HG03575 (cell line): Measurements from ENCODE around the gene MVP.
"Not testable (repeated sequence)": the region's sequence is repeated elsewhere in the genome, so short reads cannot be mapped to it uniquely, and the experiment has no call there.

Source experiments
- ATAC-seq: cut with Tn5 transposase; IDR thresholded peaks from one replicate; pipeline ENCODE4 v1.9.1; 2021; ENCODE audit not compliant: unreplicated experiment, insufficient number of reproducible peaks, low FRiP score; ENCODE audit errors: extremely low read depth

Gene MVP

DNA sequence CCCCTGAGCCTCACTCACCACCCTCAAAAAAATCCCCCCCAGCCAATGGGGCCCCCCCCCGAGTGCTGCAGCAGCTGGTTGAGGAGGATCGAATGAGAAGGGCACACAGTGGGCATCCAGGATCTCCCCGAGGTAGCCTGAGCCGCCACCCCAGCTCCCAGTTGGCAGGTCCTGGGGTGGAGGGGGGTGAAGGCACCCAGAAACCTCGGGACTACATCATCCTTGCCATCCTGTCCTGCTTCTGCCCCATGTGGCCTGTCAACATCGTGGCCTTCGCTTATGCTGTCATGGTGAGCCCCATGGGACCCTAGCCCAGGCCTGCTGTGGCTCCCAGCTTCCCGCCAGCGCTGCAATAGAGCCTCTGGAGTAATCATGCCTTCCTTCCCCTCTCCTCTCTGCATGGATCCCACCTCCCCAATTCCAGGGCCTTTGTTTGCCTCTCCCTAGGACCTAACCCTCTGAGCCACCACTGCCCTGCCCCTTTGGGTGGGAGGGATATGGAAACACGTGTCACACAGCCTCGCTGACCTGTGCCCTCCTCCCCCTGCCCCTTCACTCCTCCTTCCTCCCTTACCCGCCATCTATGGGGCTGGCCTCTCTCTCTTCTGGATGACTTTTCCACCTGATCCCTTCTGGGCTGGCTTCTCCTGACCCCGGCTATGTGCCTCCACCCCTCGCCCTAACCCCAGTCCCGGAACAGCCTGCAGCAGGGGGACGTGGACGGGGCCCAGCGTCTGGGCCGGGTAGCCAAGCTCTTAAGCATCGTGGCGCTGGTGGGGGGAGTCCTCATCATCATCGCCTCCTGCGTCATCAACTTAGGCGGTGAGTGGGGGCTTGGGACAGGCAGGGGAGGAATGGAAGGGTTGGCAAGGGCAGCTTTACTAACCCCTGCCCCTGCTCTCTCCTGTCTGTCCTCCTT is 6.4 kb upstream of the MVP start:
- no peak for ATAC-seq

DNA sequence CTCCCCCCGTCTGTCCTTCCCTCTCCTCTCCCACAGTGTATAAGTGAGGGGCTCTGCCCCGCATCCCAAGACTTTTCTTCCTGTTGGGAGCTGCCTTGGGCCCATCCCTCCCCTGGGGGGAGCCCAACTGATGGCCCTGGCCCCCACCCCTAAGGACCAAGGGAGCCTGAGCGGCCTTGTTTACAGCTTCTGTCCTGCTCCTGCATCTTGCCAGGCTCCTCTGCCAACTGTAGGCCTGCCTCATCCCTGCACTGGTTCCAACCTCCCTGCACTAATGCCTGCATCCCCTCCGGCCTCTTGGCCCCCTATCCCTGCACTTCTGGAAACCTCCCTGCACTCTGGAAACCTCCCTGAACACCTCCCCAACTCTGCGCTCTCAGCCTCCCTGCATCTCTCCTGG is 5.7 kb upstream of the MVP start:
- no peak for ATAC-seq

DNA sequence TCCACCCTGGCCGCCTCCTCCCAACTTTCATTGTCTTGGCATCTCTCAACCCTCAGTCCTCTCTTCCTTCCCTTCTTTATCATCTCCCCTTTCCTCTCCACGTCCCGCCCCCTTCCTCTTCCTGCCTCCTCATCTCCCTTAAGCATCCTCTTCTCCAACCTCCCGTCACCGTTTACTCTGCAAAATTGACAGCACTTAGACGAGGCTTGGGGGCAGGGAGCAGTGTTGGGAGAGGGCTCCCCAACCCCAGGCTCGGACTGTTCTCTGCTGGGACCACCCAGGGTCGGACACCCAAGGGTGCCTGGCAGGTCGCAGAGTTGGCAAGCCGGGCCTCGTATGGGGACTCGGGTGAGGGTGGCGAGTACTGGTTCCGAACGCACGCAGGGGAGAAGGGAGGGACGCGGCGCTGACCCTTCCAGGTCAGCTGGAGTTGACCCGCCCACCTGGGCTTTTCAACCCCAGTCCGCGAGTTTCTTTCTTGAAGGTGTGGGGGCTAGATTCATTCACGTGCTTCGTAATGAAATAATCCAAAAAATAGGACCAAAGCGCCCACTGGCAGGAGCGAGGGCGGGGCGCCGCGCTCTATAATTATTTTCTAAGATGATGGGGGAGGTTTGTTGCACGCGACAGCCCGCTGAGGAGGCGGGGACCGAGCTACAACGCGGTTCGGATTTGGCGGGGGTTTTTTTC is 5.1 kb upstream of the MVP start:
- no peak for ATAC-seq

DNA sequence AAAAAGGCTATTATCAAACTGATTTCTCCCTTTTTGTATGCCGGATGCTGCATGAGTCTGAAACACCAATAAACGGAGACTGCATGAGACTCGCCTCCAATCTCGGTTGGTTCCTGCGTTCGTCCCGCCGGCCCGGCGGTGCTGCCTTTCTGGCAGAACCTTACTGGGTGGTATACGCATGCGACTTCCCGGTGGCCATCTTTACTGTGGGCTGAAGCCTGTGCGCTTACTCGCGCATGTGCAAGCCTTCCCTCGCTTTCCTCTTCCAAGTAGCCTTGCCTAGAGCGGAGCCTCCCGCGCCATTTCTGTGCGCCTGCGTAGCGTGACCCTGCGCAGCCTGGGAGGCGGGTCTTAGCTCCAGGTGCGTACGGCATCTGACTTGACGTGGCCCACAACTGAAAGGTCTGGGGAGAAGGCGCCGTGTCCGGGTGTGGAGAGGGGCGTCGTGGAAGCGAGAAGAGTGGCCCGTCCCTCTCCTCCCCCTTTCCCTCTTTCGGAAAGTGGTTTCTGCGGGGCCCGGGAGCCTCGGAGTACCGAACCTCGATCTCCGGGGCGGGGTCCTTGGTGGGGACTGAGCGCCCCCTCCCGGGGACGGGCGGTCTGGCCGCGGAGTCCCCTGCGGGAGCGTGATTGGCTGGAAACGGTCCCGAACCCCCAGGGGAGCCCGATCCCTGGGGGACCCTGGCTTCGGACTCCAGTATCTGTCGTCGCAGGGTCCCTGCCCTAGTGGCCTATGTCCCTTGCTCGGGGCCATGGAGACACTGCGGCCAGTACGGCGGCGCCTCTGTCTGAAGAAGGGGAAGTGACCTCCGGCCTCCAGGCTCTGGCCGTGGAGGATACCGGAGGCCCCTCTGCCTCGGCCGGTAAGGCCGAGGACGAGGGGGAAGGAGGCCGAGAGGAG is 4.2 kb upstream of the MVP start, which contains the start of gene PAGR1:
PAGR1 (plus strand) TSS at position 360 of the 901 bp plus-strand sequence; CDS start at position 734, 374 bp downstream.
- ATAC-seq, result peak; percentile 27

DNA sequence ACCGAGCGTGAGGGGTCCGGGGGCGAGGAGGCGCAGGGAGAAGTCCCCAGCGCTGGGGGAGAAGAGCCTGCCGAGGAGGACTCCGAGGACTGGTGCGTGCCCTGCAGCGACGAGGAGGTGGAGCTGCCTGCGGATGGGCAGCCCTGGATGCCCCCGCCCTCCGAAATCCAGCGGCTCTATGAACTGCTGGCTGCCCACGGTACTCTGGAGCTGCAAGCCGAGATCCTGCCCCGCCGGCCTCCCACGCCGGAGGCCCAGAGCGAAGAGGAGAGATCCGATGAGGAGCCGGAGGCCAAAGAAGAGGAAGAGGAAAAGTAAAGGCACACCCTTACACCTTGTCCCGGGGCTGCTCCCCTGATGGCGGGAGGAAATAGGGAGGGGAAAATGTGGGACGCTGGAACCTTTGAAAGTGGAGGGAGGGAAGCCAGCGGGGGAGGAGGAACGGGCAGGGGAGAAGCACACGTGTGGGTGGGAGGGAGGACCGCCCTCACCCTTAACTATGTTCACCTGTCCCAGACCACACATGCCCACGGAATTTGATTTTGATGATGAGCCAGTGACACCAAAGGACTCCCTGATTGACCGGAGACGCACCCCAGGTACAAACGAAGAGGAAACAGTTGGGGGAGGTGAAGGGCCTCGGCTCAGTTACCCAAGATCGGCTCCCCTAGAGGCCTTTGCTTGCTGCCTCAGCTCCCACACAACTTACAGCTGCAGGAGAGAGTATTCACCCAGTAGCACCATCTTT is 3.4 kb upstream of the MVP start:
- no peak for ATAC-seq

DNA sequence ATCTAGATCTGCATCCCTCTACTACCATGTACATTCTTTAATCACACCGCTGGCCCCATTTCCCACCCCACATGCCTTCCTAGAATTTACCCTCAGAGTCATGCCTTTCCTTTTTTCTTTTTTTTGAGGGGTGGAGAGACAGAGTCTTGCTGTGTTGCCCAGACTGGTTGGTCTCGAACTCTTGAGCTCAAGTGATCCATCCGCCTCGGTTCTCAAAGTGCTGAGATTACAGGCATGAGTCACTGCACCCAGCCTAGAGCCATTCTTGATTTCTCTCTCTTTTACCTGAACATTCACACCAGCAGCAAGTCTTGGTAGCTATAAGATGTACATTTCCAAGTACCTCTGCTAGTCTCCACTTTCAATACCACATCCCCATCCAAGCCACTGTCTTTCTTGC is 2.2 kb upstream of the MVP start:
- ATAC-seq, result no peak

DNA sequence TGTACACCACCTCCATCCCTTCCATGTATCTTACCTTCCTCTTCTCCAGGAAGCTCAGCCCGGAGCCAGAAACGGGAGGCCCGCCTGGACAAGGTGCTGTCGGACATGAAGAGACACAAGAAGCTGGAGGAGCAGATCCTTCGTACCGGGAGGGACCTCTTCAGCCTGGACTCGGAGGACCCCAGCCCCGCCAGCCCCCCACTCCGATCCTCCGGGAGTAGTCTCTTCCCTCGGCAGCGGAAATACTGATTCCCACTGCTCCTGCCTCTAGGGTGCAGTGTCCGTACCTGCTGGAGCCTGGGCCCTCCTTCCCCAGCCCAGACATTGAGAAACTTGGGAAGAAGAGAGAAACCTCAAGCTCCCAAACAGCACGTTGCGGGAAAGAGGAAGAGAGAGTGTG is 756 bp upstream of the MVP start:
- no peak for ATAC-seq

DNA sequence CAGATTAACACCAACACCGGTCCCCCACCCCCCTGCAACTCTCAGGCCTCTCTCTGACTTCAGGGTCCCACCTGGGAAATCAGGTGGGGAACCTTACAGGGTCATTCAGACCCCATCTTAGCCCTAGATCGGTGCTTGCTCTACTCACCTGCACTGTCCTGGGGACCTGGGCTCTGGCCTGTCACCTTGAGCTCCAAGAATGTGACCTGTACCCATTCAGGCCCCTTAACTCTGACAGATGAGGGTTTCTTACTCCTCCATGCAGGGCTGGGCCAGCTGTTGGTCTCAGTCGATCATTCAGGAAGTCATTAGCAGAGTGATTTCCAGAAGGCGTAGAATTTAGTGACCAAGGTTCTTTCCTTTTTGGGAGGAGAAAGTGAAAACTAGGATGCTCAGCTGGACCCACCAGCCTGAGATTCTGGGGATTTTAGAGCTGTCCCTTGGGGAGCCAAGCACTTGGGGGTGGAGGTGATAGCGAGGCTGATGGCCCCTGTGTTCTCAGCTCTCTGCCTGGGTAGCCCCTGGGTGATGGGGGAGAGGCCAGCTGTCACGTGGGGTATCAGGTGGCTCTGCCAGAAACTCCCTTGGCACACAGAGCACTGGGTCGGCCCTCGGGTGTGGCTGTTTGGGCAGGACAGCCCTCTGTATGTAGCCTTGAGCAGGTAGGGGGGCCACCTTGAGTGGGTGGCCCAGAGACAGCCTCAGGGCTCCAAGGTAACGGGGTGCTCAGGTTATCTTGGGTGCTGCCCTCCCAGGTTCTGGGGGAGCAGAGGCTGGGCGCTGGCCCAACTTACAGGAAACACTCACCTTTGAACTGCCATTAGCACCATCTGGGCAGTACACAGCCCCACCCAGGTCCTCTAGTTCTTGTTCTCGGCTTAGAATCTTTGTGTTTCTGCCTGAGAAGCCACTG is 724 bp downstream of the MVP start:
- ATAC-seq, result no peak

DNA sequence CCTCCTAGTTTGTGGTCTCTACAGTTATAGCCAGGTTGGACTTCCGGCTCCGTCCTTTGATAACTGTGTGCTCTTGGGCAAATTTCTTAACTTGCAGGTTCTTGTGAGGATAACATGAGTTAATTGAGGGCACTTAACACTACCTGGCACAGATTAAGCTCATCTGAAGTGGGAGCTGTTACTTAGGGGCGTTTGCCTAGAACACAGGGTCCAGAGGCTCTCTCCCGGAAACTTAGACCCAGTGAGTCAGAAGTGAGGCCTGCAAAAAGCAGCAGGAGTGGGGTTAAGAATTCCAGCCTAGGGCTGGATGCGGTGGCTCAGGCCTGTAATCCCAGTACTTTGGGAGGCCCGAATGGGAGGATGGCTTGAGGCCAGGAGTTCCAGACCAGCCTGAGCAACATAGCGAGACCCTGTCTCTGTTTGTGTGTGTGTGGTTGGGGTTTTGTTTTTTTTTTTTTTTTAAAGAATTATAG is 1.4 kb downstream of the MVP start:
- ATAC-seq, result no peak

DNA sequence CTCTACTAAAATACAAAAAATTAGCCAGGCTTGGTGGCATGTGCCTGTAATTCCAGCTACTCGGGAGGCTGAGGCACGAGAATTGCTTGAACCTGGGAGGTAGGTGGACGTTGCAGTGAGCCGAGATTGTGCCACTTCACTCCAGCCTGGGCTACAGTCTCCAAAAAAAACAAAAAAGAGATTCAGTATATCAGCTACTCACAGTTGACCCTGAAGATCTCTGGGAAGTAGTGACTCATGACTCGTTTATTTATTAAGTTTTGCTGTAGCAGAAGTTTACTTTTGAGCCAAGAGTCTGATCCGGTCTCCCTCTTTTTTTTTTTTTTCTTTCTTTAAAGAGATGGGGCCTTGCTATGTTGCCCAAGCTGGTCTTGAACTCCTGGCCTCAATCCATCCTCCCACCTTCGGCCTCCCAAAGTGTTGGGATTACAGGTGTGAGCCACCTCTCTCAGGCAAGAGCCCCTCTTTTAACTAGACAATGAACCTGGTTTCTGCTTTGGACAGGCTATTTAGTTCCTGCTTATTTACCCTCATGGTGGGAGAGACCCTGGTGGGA is 4.4 kb downstream of the MVP start:
- ATAC-seq, result no peak

DNA sequence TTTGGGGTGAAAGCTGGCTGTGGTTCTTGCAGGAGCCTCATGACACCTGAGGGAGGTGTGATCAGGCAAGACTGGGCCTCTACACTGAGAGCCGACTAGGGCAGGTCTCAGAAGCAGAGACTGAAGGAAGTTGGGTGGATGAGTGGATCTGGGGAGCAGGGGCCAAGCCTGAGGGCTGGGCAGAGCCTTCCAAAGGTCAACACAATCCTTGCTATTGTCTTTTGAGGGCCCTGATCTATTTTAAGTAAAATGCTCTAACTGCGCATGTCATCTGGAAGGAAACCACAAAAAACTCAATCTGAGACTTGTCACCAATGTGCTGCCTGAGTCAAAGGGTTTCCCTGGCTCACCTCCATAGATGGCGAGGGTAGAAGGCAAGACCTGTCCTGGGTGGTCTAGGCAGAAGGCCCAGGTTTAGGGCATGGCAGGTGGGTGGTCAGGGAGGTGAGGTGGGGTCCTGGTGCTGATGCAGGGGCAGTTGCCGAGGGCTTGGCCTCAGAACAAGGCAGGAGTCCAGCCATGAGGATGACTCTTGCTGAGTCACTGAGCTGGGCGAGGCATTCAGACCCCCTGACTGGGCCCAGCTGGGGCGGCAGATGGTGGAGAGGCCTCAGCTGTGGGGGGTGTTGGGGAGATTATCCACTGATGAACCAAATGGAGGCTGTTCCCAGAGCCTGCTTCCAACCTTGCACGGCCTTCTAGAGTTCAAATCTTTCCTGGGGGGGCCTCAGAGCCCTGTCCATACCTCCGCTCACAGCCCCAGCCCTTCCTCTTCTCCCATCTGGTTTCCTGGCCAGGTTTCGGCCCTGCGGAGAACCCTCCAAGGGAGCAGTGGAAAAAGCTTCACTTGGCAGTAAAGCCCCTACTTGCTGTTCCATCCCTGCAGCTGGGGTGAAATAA is 5.1 kb downstream of the MVP start:
- ATAC-seq, result no peak

DNA sequence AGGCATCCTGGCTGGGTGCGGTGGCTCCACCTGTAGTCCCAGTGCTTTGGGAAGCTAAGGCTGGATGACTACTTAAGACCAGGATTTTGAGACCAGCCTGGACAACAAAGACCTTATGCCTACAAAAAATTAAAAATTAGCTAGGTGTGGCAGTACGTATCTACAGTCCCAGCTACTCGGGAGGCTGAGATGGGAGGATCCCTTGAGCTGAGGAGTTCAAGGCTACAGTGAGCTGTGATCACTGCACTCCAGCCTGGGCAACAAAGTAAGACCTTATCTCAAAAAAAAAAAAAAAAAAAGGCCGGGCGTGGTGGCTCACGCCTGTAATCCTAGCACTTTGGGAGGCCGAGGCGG is 6.1 kb downstream of the MVP start:
- no peak for ATAC-seq

DNA sequence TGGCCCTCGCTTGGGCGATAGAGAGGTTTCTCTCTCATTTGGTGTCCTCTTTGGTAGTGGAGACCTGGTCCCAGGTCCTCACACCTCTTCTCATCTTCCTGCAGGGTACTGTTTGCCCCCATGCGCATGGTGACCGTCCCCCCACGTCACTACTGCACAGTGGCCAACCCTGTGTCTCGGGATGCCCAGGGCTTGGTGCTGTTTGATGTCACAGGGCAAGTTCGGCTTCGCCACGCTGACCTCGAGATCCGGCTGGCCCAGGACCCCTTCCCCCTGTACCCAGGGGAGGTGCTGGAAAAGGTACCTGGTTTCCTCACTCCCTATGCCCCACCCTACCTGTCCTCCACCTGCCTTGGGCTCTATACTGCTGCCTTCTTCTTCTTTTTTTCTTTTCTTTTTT is 10.5 kb downstream of the MVP start:
- ATAC-seq, result no peak

DNA sequence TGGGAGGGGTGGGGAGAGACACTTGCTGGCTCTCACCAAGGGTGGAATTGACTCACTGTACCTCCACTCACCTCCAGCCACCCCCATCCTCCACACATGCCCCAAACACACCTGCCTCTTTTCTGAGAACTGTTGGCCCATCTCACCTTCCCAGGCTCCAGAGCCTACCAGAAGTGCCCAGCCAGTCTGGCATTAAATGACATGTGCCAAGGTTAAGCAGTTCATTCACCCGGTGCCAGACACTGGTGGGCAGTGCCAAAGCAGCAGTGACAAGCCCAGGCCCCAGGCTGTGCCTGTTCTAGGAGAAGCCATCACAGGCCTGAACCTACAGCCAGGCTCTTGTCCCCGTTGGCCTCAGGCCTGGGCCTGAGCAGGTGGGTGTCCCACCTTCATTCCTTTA is 11.2 kb downstream of the MVP start:
- no peak for ATAC-seq

DNA sequence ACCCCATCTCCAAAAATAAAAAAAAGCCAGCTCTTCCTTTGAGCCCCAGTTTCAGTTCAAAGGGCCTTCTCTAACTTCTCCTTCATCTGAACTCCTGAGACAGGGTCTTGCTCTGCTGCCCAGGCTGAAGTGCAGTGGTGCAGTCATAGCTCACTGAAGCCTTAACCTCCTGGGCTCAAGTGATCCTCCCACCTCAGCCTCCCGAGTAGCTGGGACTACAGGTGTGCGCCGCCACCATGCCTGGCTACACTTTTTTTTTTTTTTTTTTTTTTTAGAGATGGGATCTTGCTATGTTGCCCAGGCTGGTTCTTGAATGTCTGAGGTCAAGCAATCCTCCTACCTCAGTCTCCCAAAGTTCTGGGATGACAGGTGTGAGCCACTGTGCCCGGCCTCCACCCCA is 13.0 kb downstream of the MVP start:
- not testable (repeated sequence) for ATAC-seq

DNA sequence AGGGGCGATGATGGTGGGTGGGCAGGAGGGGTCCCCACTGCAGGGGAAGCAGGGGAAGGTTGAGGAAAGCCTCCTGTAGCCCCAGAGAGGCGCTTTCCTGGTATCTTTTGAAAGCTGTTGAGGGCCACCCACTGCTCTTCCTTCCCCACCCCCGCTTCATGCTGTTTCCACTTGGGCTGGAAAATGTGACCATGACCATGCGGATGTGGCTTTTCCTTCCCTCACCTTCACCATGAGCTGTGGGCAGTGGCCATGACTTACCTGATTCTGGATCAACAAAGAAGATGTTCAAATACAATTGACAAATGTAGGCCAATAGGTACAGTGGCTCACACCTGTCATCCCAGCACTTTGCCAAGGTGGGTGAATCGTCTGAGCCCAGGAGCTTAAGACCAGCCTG is 13.8 kb downstream of the MVP start:
- ATAC-seq, result no peak

DNA sequence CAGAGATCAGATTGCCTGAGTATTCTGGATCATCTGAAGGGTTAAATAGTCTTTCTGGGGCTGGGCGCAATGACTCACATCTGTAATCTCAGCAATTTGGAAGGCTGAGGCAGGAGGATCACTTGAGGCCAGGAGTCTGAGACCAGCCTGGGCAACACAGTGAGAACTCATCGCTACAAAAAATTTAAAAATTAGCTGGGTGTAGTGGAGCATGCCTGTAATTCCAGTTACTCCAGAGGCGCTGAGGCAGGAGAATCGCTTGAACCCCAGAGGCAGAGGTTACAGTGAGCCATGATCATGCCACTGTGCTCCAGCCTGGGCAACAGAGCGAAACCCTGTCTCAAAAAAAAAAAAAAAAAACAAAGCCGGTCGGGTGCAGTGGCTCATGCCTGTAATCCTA is 15.7 kb downstream of the MVP start:
- ATAC-seq, result no peak
